T-helper 9 cell (primary cell): Measurements from ENCODE around the gene PSPN.
"Not testable (repeated sequence)": the region's sequence is repeated elsewhere in the genome, so short reads cannot be mapped to it uniquely, and the experiment has no call there.

Source experiments
- DNase-seq: peaks from one replicate; pipeline ENCODE4 v3.0.0-alpha.2; 2020

The PSPN gene

DNA sequence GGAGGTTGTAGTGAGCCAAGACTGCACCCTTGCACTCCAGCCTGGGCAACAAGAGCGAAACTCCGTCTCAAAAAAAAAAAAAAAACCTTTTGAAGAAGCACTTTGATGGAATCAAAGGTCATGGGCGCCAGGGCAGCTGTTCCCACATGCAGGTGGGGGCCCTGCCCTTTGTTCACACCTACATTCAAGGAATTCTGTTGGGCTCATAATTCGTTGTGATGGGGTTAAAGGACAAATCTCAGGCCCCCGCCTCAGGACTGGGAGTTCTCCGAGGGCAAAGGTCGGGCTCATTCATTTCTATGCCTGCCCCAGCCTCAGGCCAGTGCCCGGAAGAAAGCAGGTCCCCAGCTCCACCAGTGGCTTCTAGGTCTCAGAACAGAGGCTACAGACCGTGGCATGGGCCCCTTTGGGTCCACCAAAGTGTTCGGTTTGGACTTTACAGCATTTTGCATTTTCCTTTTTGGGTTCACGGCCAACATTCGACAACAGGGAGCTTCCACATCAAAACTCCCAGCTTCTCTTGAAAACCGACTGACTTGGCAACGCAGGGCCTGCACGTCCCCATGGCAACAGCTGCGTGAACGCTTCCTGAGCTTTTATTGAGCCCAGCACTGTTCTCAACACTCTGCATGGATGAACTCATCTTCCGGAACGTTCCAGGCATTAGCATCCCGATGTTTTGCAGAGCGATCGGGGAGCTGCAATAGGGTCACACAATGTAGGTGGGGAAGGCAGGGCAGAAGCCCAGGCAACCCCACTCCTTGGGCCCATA lies 27.3 kb upstream of the PSPN start:
- no peak for DNase-seq

DNA sequence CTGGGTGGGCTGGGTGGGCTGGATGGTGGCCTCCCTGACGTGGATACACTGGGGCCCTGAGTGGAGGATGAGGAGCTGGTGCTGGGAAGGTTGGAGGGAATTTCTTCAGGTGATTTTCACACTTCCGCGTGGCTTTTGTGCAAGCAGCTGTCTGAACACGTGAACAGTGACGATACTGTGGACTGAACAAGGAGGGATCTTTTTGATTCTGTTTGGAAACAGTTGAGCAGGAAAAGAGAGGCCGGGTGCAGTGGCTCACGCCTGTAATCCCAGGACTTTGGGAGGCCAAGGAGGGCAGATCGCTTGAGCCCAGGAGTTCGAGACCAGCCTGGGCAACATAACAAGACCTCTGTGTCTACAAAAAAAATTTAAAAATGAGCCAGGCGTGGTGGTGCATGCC lies 26.3 kb upstream of the PSPN start:
- DNase-seq: no peak

DNA sequence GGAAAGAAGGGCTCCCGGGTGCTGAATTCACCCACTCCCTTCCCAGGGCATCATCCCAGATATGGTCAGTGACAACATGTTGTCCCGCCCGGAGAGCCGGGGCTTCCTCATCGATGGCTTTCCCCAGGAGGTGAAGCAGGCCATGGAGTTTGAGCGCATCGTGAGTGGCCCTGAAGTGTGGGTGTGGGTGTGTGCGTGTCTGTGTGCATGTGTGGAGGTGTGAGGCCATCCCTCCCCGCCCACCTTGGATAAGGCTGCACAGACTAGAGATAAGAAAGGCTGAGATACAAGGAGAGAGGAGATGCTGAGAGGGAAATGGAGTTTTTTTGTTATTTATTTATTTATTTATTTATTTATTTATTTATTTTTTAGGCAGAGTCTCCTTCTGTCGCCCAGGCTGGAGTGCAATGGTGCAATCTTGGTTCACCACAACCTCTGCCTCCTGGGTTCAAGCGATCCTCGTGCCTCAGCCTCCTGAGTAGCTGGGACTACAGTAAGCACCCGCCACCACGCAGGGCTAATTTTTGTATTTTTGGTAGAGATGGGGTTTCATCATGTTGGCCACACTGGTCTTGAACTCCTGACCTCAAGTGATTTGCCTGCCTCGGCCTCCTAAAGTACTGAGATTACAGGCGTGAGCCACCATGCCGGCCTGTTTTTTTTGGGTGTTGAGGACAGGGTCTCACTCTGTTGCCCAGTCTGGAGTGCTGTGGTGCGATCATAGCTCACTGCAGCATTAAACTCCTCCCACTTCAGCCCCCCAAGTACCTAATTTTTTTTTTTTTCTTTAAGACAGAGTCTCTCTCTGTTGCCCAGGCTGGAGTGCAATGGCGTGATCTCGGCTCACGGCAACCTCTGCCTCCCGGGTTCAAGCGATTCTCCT lies 24.6 kb upstream of the PSPN start:
- not testable (repeated sequence) for DNase-seq

DNA sequence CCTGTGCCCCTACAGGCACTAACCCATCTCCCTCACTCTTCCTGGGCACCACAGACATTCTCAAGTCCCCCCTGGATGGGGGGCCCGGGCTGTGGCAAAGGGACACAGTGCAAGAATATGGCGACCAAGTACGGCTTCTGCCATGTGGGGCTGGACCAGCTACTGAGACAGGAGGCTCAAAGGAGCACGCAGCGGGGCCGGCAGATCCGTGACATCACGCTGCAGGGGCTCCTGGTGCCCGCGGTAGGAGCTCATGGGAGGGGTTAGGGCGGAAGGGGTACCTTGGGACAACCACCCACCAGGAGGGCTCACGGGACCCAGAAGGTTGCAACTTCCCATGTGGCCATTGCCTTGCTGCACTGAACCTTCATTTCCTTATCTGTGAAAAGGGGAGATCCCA lies 20.6 kb upstream of the PSPN start:
- no peak for DNase-seq

DNA sequence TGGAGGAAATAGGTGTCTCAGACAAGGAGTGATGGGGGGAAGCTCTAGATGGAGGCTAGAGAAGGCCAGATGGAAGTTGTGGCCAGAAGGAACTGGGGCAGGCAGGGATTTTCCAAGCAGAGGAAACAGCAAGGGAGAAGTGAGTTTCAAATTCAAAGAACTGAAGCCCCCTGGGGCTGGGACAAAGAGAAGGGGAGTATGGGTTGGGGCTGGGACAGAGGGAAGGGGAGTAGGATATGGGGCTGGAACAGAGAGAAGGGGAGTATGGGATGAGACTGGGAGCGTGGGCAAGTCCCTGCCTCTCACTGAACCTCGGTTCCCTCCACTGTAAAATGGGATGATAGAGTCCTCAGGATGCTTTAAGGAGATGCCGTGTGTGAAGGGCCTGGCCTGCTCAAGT lies 19.1 kb upstream of the PSPN start:
- DNase-seq: no peak

DNA sequence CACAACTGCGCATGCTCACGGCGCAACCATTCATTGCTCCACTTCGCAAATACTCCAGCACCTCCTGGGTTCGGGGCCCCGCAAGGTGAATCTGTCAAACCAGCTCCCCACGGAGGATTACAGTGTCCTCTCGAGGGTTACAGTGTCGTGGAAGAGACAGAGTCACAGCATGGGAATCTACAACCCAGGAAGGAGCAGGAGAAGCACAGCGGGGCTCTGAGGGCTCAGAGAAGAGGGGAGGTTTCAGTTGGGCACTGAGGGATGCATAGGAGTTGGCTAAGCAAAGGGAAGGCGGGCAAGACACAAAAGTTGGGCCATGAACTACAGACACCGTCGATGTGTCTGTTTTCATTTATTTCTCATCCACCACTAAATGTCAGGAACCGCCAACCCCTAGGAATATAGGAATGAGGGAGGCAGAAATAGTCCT lies 18.3 kb upstream of the PSPN start:
- DNase-seq: no peak

DNA sequence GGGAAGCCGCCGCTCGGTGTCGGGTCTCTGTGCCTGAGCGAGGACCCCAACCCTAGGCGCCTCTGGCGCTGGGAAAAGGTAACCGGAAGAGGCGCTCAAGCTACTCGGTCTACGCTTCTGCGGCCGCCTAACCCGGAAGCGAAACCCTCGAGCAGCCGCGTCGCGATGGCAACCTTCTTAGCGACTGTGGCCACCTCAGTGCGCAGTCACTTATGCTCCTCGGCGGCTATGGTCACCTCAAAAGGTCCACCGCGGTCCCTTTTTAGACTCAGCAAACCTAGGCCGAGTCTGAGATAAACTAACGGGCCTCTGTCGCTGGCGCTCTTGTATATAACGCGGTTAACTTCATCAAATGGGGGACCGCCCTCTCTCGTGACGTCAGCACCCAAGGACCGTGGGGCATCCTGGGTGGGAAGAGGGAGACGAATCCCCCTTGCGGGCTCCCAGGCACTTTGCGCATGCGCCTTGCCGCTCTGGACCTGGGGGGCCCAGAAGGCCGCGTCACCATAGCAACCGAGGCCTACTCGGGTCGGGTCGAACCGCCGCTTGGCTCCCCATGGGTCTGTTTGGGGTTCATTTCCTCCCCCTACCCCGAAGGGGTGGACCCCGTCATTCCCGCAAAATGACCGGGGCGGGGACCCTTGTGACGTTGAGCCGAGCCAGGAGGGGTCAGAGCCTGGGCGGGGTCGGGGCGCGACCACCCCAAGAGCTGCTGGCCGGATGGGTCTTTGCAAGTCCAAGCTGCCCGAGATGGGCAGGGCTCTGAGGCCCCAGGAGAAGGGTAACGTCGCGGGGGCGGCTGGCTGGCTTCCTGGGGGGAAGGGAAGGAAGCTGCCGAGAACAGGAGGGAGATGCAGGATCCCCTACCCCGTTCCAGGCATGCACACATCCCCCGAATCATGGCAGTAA lies 17.6 kb upstream of the PSPN start, which contains the start of gene GTF2F1:
GTF2F1 (minus strand) TSS at position 91 of the 909 bp plus-strand sequence. CDS start 169 bp downstream, outside the sequence.
- DNase-seq: peak; percentile 91

DNA sequence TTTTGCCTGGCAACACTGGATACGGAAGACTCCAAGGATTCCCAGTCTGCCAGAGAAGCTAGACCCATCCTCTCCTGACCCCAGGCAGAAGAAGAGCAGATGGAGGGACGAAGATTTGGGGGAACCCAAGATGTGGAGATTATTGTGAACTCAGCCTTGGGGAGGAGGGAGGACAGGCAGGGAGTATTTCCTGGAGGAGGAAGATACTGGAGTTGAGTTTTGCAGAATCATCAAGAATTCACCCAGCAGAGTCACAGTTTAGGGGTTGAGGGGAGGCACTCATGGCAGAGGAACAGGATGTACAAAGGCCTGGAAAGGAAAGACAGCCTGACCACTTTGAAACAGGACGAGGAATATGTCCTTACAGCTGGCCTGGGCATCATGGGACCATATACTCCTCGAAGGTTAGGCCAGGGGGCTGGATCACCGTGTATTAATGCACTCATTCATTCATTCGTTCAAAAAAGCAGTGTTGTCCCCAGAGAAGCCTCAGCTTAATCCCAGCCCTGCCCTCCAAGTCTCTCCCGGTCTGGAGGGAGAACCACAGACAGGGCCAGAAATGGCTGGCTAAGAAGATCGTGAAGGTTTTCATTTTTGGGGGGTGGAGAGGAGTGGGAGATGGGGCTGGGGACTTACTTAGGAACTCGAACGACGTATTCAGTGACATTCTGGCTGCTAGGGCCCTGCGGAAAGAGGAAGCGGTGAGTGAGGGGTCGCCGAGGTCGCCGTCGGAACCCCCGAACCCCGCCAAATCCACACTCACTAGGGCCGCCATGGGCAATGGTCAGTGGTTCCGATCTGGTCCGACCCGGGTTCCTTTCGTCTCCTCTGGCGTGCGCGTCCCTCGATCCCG lies 16.7 kb upstream of the PSPN start:
- DNase-seq: no peak

DNA sequence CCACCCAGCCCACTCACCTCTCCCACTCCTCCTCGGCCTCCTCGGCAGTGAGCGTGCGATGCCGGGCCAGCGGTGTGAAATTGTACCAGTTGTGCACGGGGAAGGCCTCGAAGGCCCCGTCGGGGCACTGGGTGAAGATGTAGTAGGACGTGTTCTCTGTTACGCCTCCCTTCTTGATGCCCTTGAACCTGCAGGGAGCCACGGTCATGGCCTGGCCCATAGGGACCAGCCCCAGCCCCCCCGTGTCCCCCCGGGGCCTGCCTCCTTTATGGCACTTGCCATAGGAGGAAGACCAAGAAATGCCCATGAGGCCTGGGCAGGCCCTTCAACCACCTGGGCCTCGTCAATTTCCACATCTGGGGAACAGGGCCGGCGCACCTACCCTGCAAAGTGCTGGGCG lies 11.6 kb upstream of the PSPN start:
- DNase-seq: no peak

DNA sequence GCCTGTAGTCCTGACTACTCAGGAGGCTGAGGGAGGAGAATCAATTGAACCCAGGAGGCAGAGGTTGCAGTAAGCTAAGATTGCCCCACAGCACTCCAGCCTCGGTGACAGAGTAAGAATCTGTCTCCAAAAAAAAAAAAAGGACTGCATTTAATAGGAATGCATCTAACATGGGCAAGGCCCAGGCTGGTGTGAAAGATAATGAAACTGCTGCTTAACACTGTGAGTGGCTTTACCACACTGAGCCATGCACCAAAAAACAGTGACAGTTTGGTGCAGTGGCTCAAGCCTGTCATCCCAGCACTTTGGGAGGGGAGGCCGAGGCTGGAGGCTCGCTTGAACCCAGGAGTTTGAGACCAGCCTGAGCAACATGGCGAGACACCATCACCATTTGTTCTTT lies 8.6 kb upstream of the PSPN start:
- DNase-seq: no peak

DNA sequence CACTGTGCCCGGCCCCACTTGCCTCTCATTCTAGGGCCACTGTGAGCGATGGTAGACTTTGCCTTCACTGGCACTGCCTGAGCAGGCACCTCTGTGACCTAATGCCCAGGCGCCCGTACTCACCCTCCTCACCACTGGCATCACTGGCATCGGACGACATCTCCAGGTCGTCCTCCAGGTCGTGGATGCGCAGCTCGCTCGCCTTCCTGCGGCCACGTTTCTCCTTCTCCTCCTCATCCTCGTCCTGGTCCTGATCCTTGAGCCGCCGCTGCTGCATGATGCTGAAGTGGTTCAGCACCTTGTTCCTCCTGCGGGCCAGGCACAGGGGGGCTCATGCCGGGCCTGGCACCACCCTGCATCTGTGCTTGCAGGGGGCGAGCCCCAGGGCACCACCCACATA lies 7.5 kb upstream of the PSPN start:
- DNase-seq: no peak

DNA sequence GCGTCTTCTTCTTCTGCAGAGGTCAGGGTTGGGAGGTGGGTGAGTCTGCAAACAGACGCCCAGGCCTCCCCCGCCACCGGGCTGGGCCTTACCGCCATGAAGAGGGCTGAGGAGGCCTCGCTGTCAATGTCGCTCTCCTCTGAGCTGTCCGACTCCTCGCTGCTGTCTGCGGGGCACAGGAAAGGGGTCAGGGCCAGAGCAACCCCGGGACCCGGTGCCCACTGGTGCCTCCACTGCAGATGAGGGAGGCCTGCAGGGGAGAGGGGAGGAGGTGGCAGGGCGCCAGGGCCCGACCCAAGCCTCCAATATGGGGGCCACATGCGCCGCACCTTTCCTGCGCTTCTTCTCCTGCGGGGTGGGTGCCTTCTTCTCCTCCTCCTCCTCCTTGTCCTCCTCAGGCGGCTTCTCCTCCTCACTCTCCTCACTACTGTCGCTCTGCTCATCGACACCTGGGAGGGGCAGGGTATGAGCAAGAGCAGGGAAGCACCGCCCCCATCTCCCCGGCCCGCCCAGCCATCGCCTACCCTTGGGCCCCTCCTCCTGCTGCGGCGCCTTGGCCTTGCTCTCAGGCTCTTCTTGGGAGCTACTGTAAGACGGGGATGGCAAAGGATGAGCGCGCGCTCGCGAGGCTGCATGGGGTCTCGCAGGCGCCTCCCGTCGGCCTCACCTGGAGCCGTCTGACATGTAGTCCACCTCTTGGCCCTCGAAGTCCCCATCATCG lies 5.5 kb upstream of the PSPN start:
- DNase-seq: no peak

DNA sequence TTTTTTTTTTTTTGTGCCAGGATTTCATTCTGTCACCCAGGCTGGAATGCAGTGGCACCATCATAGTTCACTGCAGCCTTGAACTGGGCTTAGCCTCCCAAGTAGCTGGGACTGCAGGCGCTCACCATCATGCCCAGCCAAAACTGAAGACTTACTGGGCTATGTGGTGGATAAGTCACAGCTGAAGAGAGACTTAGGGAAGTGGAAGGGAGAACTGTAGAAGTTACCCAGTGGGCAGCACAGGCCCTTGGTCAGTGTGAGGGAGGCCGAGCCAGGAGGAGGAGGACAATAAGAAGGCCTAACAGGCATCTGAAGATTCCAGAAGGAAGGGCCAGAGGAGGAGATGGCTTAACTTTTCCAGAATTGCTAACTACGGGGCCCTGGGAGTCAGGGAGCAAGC lies 4.0 kb upstream of the PSPN start:
- no peak for DNase-seq

DNA sequence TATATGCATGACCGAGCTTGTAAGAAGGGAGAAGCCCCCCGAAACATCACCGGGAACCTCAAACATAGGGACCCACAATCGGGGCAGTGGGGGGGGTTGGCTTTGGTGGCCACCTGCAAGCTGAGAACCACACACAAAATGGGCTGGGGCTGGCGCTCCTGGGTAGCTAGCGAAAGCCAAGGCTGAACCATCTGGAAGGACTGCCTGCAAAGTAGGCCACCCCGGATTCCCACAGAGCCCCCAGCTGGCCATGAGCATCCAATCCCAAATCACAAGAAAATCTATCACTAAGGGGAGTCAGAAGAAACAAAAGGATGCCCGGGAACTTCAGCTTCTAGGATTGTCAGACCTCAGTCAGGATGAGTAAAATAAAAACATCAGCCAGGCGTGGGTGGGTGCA lies 2.8 kb upstream of the PSPN start:
- DNase-seq: no peak

DNA sequence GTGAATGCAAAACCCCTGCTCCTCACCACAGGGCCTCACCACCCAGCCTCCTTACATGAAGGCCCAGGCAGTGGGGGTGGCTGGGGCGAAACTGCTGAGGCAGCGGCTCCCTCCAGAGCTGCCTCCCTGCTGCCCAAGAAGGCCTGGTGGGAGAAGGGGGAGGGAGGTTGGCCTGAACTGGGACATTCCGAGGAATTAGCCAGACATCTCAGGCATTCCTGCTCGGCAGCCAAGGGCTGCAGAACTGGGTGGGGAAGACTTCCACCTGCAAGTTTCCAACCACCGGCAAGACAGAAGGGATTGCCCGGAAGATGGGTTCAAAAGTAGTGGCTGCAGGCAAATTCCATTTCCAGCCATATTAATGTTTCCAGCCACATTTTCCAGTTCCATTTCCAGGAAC lies 2.3 kb upstream of the PSPN start:
- DNase-seq: no peak

DNA sequence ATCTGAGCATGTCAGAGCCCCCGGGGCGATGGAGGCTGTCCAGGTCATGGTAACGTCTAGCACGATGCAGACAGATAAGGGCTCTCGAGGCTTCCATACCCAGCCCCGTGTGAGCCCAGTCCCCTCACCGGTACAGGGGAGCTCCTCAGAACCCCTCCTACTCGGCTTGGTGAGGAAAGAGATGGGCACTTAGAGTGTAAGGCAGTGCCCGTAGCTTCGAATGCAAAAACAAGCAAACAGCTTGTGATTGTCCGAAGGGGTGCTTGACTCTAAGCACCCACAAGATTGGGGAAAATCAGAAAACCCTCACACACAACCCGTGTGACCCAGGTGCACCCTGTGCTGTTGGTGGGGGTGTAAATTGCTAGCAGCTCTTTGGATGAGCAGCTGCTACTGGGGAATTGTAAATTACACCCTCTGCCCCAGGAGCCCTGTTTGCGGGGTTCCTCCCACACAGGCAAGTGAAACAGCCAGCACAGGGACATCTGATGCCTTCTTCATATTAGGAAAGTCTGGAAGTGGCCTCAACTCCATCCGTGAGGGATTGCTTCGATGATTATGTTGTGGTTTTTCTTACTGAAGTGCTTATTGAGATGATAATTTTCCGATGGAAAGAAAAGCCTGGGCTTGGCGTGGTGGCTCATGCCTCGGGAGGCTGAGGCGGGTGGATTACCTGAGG lies 918 bp upstream of the PSPN start:
- DNase-seq: no peak

DNA sequence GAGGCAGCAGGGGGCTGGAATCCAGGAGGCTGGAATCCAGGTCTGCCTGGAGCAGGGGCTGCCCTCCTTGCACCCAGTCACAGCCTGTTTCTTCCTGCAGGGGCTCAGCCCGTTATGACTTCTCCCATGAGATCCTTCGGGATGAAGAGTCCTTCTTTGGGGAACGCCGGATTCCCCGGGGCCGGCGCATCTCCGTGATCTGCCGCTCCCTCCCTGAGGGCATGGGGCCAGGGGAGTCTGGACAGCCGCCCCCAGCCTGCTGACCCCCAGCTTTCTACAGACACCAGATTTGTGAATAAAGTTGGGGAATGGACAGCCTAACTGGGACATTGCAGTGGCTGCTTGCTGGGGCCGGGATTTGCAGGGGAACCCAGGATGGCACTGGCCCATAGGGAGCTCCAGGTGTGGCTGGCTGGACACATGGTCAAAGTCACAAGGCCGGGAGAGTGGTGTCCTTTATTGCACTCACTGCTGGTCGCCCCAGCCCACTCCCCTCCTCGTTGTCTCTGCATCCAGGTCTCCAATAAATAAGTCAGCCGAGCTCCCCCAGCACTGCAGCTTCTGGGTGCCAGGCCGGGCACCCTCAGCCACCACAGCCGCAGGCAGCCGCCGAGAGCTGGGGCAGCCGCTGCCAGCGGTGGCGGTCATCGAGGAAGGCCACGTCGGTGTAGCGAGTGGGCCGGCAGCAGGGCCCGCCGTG lies 872 bp downstream of the PSPN start:
- no peak for DNase-seq

DNA sequence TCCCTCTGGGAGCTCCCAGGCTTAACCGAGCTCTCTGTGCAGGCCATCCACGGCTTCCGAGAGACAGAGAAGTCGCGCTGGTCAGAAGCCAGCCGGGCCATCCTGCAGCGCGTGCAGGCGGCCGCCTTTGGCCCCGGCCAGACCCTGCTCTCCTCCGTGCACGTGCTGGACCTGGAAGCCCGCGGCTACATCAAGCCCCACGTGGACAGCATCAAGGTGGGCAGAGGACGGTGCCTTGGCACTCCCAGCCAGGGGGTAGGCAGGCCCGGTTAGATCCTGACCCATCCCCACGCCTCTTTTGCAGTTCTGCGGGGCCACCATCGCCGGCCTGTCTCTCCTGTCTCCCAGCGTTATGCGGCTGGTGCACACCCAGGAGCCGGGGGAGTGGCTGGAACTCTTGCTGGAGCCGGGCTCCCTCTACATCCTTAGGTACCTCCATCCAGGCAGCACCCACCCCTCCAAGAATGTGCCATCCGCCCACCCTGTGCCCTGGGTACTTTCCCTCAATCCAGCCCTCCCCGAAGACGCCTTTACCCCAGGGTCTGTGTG lies 1.5 kb downstream of the PSPN start:
- DNase-seq: no peak

DNA sequence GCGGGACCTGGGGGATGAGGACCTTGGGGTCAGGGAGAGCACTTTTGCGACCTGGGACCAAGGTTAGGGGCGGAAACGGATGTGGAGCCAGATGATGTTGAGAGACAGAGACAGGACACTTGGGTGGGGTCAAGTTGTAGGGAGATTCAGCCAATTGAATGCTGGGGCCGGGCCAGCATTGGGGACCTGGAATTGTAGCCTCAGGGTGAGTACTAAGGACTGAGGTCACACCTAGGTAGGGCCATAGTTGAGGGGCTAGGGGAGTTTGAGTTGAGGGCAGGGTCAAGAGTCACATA lies 2.0 kb downstream of the PSPN start:
- no peak for DNase-seq
